ENCODE data around the gene LRRC39. TPM values are rescaled to one million over a fixed set of nuclear protein-coding genes. Genes with fewer than 3 reads are reported as not detected.

The LRRC39 gene
- total RNA-seq, 1 experiment from 2014 or later: 0.54 TPM

GRCh38 chr1:100142343-100142742, 35.7 kb downstream of the LRRC39 start:
- Histone ChIP-seq H3K9me2 (ENCODE audit: insufficient read depth) (no peaks in the 10 kb centered on the region), H3K9ac (ENCODE audit: low read length) (no peak overlapping the region), H2AFZ (ENCODE audit: low read depth, low read length, poor library complexity, severe bottlenecking) (no peak overlapping the region), H3K36me3 (ENCODE audit: control insufficient read depth in 1 of 2, insufficient read depth in 2 of 2, low read length in 2 of 2) (peaks cover 36 to 57% of the 10 kb centered on the region in 2 experiments), H3K27ac (ENCODE audit: low read depth, low read length) (no peak overlapping the region), H3K4me3 (replicated peaks in 1 of 2; ENCODE audit: low read depth in 1 of 2, low read length in 2 of 2) (no peak overlapping the region), H3K4me2 (ENCODE audit: low read length) (no peak overlapping the region), H3K27me3 (ENCODE audit: insufficient read depth, low read length) (no peaks in the 10 kb centered on the region), H3K9me3 (ENCODE audit: control insufficient read depth in 1 of 2, insufficient read depth in 1 of 2, low read depth in 1 of 2, low read length in 2 of 2) (no peaks in the 10 kb centered on the region), H3K79me2 (ENCODE audit: insufficient read depth, low read length) (no peaks in the 10 kb centered on the region), H4K20me1 (ENCODE audit: insufficient read depth) (no peaks in the 10 kb centered on the region), H3K4me1 (ENCODE audit: control insufficient read depth in 1 of 2, insufficient read depth in 2 of 2, low read length in 2 of 2) (no peaks in the 10 kb centered on the region)
- intact Hi-C loops (cut with micrococcal nuclease): no loop called here
- CTCF ChIA-PET: no interaction called here
- POLR2A ChIA-PET: no interaction called here
- DNase-seq (ENCODE audit: low read depth, low spot score) (no peak), ATAC-seq (no peak)
- RAD21 ChIA-PET (ENCODE audit: low non-redundant PET in 1 of 2, low total read pairs in 2 of 2, uncharacterized antibody in 2 of 2, unreplicated experiment in 2 of 2): no interaction called here
- no peak for TF ChIP-seq SRF (IDR thresholded peaks at IDR 0.05; ENCODE audit: low read depth)
- TF ChIP-seq SP1 (IDR thresholded peaks at IDR 0.05; ENCODE audit: low read depth): no peak
- no peak for TF ChIP-seq JUND (IDR thresholded peaks at IDR 0.05)
- no peak for TF ChIP-seq ZNF274 (IDR thresholded peaks at IDR 0.05; ENCODE audit: low read depth, low read length)
- TF ChIP-seq CBX3 (IDR thresholded peaks at IDR 0.05; ENCODE audit: low read depth): no peak
- no peak for TF ChIP-seq CEBPB (IDR thresholded peaks at IDR 0.05; ENCODE audit: low read depth)
- no peak for TF ChIP-seq YY1 (IDR thresholded peaks at IDR 0.05; ENCODE audit: extremely low read depth, insufficient replicate concordance, low read depth, low read length)
- TF ChIP-seq TCF7L2 (IDR thresholded peaks at IDR 0.05; ENCODE audit: borderline replicate concordance, extremely low read depth, insufficient read depth, insufficient read length): no peak
- no peak for TF ChIP-seq EZH2phosphoT487 (IDR thresholded peaks at IDR 0.05; ENCODE audit: borderline replicate concordance)
- TF ChIP-seq, protein P1, sequence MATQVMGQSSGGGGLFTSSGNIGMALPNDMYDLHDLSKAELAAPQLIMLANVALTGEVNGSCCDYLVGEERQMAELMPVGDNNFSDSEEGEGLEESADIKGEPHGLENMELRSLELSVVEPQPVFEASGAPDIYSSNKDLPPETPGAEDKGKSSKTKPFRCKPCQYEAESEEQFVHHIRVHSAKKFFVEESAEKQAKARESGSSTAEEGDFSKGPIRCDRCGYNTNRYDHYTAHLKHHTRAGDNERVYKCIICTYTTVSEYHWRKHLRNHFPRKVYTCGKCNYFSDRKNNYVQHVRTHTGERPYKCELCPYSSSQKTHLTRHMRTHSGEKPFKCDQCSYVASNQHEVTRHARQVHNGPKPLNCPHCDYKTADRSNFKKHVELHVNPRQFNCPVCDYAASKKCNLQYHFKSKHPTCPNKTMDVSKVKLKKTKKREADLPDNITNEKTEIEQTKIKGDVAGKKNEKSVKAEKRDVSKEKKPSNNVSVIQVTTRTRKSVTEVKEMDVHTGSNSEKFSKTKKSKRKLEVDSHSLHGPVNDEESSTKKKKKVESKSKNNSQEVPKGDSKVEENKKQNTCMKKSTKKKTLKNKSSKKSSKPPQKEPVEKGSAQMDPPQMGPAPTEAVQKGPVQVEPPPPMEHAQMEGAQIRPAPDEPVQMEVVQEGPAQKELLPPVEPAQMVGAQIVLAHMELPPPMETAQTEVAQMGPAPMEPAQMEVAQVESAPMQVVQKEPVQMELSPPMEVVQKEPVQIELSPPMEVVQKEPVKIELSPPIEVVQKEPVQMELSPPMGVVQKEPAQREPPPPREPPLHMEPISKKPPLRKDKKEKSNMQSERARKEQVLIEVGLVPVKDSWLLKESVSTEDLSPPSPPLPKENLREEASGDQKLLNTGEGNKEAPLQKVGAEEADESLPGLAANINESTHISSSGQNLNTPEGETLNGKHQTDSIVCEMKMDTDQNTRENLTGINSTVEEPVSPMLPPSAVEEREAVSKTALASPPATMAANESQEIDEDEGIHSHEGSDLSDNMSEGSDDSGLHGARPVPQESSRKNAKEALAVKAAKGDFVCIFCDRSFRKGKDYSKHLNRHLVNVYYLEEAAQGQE (IDR thresholded peaks at IDR 0.05; ENCODE audit: low read depth): no peak
- no peak for TF ChIP-seq CTCF (IDR thresholded peaks at IDR 0.05 in 2 of 3, conservative IDR thresholded peaks at IDR 0.05 in 1 of 3; ENCODE audit: borderline replicate concordance in 1 of 3, insufficient read depth in 1 of 3, low read depth in 2 of 3, low read length in 2 of 3)
- no peak for TF ChIP-seq SIN3A (IDR thresholded peaks at IDR 0.05; ENCODE audit: low read depth)
- TF ChIP-seq EGR1 (IDR thresholded peaks at IDR 0.05; ENCODE audit: low read depth): no peak
- no peak for TF ChIP-seq ZFX (IDR thresholded peaks at IDR 0.05)
- no peak for TF ChIP-seq POLR2A (IDR thresholded peaks at IDR 0.05; ENCODE audit: borderline replicate concordance, extremely low read depth, insufficient read depth, insufficient read length)
- no peak for TF ChIP-seq RAD21 (IDR thresholded peaks at IDR 0.05; ENCODE audit: low read depth)
- TF ChIP-seq ATF3 (IDR thresholded peaks at IDR 0.05): no peak
- BruUV-seq (replicated peaks): no TSS peak
